ENCODE results near the gene VPREB3.

GRCh38 chr22:23742505-23743264 is 11.5 kb downstream of the VPREB3 start:
- TF ChIP-seq ISL1 (CRISPR knock-in tag; IDR thresholded peaks at IDR 0.05) (no peak), SNAI2 (CRISPR knock-in tag; IDR thresholded peaks at IDR 0.05) (no peak), RARB (CRISPR knock-in tag; IDR thresholded peaks at IDR 0.05) (no peak), PPARA (CRISPR knock-in tag; IDR thresholded peaks at IDR 0.05; ENCODE audit: borderline replicate concordance) (no peak), ZNF70 (CRISPR knock-in tag; IDR thresholded peaks at IDR 0.05) (no peak), BACH2 (CRISPR knock-in tag; IDR thresholded peaks at IDR 0.05; ENCODE audit: borderline replicate concordance) (no peak), ZNF565 (CRISPR knock-in tag; conservative IDR thresholded peaks at IDR 0.05; ENCODE audit: low read depth) (no peak), CSRNP3 (CRISPR knock-in tag; IDR thresholded peaks at IDR 0.05) (no peak), ZFP3 (CRISPR knock-in tag; IDR thresholded peaks at IDR 0.05) (no peak)
- TF ChIP-seq, protein P1, sequence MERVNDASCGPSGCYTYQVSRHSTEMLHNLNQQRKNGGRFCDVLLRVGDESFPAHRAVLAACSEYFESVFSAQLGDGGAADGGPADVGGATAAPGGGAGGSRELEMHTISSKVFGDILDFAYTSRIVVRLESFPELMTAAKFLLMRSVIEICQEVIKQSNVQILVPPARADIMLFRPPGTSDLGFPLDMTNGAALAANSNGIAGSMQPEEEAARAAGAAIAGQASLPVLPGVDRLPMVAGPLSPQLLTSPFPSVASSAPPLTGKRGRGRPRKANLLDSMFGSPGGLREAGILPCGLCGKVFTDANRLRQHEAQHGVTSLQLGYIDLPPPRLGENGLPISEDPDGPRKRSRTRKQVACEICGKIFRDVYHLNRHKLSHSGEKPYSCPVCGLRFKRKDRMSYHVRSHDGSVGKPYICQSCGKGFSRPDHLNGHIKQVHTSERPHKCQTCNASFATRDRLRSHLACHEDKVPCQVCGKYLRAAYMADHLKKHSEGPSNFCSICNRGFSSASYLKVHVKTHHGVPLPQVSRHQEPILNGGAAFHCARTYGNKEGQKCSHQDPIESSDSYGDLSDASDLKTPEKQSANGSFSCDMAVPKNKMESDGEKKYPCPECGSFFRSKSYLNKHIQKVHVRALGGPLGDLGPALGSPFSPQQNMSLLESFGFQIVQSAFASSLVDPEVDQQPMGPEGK (CRISPR knock-in tag; IDR thresholded peaks at IDR 0.05; ENCODE audit: borderline replicate concordance) = no peak

Data from SK-N-SH treated with all-trans-retinoic acid at 6 μM for 48 hours (cell line).